Activated naive CD8-positive, alpha-beta T cell treated with anti-CD3 and anti-CD28 coated beads, Interleukin-2, amount 50 U/mL, for 16 hours (primary cell): ENCODE results near the gene MYO15B.

Experiments
- DNase-seq: peaks from one replicate; pipeline ENCODE4 v3.0.0-alpha.2; 2020; ENCODE audit warnings: low read depth, low spot score

Gene MYO15B

DNA sequence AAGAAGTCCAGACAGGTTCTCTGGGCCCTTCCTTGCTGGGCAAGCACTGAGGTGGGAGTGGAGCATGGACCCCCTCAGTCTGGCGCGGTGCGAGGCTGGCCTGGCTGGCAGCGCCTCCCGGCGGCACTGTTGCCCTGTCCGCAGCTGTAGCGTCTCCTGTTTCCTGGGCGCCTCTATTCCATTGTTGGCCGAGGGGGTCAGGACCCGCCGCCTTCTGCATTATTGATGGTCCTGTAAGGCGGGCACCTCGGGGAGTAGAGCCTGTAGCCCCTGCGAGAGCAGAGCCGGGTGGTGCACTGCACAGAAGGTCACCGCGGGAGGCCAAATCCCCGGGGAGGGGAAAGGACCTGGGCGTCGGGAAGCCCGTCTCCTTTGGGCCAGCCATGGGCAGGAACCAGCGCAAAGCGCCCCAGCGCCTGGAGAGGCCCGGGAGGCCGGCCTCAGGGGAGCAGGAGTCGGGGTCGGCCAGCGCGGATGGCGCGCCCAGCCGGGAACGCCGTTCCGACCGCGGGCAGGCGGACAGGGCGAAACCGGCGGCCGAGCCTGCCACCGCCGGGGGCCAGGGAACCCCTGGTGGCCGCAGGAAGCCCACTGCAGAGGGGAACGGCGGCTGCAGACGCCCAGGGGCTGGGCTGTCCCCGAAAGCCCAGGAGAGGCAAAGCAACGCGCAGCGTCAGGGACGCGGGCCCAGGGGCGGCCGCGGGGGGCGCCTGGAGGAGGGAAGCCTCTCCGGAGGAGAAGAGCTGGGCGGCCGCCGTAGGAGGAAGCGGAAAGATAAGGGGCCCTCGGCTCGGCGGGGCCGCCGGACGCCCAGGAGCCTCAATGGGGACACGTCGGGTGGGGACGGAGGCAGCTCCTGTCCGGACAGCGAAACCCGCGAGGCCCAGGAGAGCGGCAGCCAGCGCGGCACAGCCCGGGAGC lies at the start of gene MYO15B:
MYO15B (plus strand) TSS at position 126 of the 921 bp plus-strand sequence; CDS start at position 384, 258 bp downstream.
- peak; percentile 51 for DNase-seq

DNA sequence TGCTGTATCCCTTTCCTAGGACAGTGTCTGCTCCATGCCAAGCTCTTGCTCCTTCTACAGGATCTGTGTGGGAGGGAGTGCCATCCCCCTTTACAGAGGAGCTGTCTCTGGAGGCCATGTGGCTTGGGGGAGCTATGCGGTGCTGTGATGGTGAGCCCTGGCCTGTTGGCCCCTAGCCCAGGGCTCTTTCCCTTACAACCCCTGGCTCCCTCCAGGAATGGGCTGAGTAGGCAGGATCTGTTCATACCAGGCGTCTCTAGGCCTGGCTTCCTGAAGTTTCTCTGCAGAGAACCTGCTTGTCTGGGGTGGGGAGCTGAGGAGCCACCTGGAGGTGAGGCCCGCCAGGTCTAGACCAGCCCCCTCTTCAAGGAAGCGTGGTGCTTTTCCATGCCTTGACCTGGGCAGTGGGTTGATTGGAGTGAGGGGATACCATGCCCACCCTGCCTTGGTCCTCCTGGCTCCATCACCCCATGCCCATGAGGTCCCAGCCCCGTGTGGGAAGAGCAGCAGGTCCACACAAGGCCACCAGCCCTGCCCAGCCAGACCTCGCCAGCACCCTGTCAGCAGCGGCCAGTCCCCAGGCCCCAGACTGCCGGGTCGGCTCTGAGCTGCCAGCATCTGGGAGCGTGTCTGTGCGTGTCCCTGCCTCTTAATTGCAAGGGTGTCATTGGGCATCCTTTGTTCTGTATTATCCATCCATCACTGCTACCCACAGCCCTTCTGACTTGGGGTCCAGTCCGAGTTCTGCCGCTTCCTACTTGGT lies 47.5 kb upstream of the MYO15B start:
- no peak for DNase-seq

DNA sequence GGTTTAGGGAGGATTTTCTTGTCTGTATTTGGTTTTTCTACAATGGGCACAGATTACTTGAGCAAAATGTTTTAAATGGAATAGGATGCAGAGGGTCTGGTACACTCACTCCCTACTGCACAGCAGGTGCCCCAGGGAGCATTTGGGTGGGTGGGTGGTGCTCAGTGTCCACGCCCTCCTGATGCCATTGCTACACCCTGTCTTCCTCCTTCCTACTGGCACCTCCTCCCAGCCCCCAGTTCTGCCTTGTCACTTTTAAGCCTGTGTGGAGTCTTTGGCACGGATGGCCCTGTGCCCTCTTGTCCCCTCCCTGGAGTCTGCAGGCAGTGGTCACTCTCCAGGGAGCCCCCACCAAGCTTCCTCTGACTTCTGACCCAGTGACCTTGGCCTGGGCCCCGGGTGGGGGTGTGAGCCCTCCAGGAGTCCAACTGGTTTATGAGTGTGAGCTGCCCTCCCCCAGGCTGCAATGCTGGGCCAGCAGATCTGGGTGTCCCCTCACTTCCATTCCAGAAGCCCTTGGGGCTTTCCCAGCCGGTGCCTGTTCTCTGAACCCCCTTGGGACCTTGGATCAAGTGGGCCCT lies 46.6 kb upstream of the MYO15B start:
- no peak for DNase-seq

DNA sequence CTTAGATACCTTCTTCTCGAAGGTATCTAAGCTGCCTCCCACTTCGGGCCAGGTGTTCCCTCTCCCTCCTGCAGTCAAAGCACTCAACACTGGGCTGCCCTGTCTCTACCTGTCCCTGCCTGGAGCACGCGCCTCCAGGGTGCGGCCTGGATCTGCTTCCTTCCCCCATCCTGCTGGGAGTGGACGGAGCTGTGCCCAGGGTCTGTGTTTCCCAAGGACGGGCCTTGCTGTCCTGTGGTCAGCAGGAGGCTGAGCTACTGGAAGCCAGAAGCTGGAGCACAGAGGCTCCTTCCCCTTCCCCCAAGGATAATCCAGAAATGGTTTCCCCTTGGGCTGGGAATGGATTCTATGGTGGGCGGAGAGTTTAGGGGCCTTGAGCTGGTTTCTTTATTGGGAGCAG lies 45.4 kb upstream of the MYO15B start:
- DNase-seq, result no peak

DNA sequence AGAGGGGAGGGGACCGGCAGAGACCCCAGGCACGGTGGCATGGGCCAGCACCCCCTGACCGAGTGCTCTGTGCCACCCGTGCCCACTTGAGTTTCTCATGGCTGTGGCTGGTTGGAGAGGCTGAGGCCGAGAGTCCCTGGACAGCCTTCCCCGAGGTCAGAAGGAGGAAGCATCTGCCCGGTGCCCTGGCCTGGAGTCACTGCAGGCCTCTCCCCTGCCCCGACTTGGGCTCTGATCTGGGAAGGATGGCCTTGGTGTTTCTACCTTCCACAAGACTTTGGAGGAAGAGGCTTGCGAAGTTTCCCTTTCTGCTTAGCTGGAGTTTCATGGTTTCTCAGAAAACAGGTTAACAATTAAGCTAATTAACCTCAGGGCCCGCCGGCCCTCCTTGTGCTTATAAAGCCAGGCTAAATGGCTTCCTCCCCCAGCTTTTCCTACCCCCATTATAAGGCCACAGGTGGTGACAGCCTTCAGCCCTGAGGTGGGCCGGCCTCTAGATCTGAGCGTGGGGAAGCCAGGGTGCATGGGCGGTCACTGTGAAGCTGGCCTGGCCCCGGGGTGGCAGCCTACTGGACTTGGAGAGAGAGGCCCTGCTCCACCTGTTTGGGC lies 44.8 kb upstream of the MYO15B start:
- DNase-seq, result no peak

DNA sequence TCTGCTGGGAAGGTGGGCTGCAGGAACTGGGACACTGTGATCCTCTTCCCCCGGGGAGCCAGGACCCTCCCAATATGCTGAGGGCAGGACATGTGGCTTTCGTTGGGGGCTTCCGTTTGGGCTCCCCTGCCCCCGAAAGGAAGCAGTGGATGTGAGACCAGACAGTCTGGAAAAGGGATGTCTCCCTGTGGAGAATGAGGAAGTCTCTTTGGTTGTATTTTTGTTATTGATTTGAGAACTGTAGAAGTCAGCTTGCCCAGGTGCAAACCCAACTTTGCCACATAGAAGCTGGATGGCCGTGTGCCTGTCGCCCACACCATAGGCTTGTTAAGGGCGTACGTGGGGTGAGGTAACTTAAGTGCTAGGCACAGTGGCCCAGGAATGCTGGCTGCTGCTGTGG lies 43.4 kb upstream of the MYO15B start:
- no peak for DNase-seq

GRCh38 chr17:75546181-75546580 lies 41.4 kb upstream of the MYO15B start:
- DNase-seq, result no peak

DNA sequence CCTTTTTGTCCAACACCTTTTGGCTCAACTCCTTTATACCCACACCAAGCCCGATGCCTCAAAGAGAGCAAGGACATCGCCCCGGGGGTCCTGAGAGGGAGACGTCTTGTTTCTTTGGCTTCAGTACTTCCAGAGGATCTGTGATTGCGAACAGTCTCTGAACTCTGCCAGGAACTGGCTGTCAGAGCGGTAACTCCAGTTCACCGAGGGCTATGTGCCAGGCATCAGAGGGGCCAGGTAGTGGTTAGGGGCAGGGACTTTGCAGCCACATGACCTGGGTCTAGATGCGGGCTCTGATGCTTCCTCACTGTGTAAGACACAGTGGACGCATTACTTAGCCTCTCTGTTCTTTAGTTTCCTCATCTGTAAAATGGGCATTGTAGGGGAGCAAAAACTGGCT lies 40.5 kb upstream of the MYO15B start:
- DNase-seq, result no peak

DNA sequence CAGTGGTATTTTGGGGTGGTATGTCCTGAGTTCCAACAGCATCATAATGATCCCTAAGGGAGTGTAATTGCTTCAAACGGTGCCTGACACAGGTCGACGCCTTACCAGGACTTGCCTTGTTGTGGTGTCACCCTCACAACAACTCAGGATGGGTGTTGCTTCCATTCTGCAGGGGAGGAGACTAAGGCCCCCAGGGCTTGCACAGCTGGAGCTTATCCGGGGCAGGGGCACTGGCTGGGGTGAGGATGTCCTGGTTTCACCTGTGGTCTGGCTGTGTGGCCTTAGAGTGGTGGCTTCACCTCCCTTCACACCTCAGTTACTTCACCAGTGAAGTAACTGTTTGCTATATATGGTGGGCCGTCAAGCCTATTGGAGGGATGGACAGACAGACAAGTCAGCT lies 38.8 kb upstream of the MYO15B start:
- no peak for DNase-seq

DNA sequence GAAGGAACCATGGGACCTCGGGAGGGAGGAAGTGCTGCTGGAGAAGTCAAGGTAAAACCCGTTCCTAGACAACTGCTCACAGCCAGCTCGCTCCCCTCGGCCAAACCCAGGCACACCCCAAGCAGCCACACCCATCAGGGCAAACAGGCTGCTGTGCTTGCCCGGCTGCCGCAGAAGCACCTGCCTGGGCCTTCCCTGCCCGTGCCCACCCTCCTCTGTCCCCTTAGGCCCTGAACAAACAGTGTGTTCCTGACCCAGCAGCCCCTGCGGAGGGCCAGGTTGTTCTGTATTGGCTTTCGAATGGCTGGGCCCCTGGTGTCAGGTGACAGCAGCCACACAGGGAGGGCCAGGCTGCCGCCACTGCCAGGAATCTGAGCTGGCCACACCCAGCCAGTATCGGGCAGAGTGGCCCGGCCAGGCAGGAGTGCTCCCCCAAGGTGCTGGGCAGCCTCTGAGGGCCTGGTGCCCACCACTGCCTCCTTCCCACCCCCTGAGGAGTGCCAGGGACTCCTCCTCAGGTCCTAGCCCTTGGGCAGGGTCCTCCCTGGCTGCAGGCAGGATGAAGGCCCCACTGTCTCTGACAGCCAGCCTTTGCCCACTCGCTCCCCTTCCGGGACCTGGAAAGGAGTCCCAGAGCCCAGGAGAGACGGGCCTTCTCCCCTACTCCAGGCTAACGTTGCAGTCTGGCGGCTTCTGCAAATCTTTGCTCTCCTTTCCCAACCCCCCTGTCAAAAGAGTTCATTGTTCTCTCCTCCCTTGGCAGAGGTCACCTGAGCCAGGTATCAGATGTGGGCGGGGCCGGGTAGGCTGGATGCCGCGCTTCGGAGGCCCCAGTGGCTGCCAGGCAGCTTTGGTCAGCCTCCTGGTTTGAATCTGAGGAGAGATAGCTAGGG lies 38.1 kb upstream of the MYO15B start:
- DNase-seq, result no peak

- no peak for DNase-seq
Observed at GRCh38 chr17:75550139-75550465, 37.5 kb upstream of the MYO15B start.

DNA sequence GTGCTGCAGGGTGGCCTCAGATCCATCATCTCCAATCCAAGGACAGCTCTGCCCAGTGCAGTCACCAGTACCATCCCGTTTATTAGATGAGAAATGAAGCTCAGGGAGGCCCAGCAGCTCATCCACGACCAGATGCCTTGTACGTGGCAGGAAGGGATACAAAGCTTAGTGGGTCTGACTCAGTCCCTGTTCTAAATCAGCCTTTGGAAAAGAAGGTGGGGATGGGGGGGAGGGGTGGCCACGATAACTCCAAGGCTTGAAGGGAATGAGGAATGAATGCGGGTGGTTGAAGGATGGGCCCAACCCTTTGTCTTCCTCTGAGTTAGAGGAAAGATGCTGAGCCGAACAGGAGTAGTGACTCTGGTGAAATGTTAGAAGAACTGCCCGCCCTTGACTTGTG lies 36.3 kb upstream of the MYO15B start:
- no peak for DNase-seq

DNA sequence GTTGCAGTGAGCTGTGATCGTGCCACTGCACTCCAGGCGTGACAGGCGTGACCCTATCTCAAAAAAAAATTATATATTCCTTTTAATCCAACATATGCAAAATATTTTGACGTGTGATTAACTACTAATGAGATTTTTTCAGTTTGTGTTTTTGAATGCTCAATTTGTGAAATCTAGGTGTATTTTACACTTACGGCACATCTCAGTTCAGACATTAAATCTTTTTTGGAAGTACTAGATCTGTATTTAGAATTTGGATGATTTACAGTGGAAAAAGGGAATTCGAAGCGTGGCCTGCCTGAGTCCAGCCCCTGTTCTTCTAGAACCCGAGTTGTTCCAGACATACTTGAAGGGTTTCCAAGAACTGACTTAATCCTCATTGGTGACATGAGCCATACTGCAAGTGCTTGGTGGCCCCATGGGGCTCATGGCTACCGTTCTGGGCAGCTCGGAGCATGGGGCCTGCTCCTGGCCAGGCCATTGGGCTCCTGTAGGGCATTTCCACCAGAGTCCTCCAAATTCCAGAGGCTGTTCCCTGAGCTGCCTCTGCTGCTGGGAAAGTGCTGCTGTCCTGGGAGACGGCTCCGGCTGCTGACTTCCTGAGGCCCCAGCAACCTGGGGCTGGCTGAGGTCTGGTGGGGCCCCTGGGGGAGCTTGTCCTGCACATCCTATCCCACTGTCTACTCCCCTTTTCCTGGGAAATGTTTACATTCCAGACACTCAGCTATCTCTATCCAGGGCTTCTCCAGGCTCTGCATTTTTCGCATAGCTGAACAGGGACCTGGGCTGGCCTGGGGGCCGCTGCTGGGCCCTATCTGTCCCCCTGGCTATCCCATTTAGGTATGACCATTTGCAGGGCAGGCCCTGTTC lies 34.9 kb upstream of the MYO15B start:
- DNase-seq, result no peak

DNA sequence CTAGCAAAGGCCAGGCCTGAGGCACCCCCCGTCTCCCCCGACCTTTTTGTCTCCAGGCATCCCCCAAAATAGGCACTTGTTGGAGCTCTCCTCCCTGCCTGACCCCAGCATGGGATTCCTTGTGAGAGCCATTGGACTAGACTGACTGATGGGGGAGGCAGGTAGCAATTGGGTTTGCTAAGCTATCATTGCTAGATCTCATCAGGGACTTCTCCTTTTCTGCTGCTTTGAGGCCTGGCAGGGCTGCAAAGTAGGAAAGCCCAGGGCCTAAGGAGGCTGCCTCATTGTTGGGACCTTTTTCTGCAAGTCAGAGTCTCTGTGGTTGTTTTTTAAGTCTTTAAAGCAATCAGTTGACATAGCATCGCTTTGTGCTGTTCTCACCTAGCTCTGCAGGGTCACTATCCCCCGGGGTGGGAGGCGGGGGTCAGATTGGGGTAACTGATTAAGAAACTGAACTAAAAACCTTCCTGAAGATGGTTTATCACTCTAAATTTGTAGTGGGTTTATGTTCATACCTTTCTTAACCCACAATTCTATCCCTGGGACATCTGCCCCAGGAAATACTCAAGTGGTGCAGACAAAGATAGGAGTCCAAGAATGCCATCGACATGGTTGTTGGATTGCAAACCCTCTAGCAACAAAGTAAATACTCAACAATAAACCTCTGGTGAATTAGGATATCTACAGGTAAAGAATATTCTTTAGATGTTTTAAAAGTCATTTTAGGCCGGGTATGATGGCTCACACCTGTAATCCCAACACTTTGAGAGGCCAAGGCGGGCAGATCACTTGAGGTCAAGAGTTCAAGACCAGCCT lies 34.1 kb upstream of the MYO15B start:
- no peak for DNase-seq

DNA sequence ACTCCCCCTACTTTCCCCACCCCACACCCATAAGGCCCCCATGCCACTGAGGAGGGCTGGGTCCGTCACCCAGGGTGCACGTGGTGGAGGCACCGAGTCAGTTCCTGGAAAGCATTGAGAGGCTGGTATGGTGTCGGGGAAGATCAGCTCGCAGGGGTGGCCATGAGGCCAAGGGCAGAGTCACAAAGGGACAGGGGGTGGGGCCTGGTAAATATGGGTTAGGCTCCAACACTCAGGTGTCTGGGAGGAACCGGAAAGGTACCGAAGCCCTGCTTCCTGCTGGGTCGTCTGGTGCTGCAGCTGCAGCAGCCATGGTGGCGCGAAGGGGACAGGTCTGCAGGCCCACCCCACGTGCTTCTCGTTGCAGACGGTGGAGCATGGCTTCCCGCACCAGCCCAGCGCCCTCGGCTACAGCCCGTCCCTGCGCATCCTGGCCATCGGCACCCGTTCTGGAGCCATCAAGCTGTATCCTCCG lies 31.9 kb upstream of the MYO15B start:
- DNase-seq, result no peak

DNA sequence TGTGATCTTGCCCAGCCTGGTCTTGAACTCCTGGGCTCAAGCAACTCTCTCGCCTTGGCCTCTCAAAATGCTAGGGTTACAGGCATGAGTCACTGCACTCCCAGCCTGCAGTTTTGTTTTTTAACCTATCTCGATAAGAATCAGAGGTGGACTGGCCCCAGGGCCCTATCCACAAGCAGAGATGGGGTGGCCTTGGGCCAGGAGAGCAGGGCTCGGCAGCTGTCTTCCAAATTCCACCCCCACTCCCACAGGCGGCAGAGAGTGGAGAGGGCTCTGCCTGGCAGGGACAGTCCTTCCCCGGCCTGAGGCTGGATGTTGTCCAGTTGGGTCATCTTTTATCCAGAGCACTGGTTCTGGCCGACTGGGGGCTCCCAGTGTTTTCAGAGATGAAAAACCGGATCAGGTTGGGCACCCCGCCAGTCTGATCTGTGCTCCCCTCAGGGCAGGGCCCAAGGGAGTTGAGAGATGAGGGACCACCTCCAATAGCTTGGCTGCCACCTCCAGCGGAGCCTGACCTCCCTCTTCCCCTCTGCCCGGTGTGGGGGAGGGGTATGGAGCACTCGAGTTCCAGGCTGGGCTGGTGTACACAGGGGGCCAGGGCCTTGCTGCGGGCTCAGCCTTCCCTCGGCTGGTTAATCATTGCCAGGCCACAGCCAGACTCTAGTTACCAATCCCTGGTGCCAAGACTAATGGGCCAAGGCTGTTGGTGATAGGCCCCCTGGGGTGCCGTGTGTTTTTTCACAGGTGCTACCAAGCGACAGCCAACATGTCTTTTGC lies 30.3 kb upstream of the MYO15B start:
- no peak for DNase-seq

DNA sequence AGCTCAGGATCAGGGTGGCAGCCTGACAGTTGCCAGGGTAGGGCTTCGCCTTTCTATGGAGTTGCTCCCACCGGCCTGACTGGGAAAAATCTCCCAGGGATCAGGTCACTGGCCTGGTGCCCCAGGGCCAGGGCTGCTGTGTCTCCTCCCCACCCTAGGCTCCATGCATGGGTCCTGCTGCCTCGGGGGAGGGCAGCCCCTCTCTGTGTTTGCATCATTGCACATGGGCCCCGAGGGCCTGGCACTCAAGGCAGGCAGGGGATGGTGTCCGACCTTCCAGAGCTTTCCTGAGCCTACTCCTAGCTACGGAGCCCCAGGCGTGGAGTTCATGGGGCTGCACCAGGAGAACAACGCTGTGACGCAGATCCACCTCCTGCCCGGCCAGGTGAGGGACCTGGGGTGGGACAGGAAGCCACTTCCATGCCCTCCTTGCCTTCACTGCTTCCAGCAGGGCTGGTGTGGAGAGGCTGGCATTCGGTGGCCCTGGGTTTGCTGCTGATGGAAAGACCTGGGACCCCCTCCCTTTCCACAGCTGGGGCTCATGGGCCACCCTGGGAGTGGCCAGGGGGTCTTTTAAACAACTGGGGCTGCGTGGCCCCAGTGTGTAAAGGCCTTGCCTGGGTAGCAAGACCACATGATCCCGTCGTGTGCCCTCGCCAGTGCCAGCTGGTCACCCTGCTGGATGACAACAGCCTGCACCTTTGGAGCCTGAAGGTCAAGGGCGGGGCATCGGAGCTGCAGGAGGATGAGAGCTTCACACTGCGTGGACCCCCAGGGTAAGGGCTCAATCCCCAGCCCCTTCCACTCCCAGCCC lies 29.5 kb upstream of the MYO15B start:
- DNase-seq, result no peak
